HG02588 (cell line): ENCODE results near the gene SS18.

Experiments
- ATAC-seq: cut with Tn5 transposase; IDR thresholded peaks from one replicate; pipeline ENCODE4 v1.9.1; 2021; ENCODE audit warnings: mild to moderate bottlenecking, moderate library complexity; ENCODE audit not compliant: unreplicated experiment

The SS18 gene

GRCh38 chr18:26003817-26004216 is 86.6 kb downstream of the SS18 start:
- ATAC-seq: no peak

- ATAC-seq: no peak
Measured at GRCh38 chr18:26003356-26003755, 87.1 kb downstream of the SS18 start.

- ATAC-seq: no peak
Measured at GRCh38 chr18:26002375-26002910, 88.0 kb downstream of the SS18 start.

- ATAC-seq: no peak
Measured at GRCh38 chr18:25998461-25998860, 92.0 kb downstream of the SS18 start.

GRCh38 chr18:25992566-25992965 is 97.8 kb downstream of the SS18 start:
- ATAC-seq: no peak

- no peak for ATAC-seq
Measured at GRCh38 chr18:25990473-25990872, 99.9 kb downstream of the SS18 start.

GRCh38 chr18:25985707-25986394 is 104.6 kb downstream of the SS18 start:
- ATAC-seq: no peak

- no peak for ATAC-seq
Measured at GRCh38 chr18:25983730-25984129, 106.7 kb downstream of the SS18 start.

GRCh38 chr18:25982961-25983360 is 107.5 kb downstream of the SS18 start:
- no peak for ATAC-seq

GRCh38 chr18:25982153-25982552 is 108.3 kb downstream of the SS18 start:
- no peak for ATAC-seq

- ATAC-seq: no peak
Measured at GRCh38 chr18:25979369-25980040, 110.9 kb downstream of the SS18 start.

GRCh38 chr18:25976554-25976953 is 113.9 kb downstream of the SS18 start:
- ATAC-seq: no peak

- no peak for ATAC-seq
Measured at GRCh38 chr18:25974630-25975077, 115.8 kb downstream of the SS18 start.
